ENCODE results near the gene CEP85L.

Gene CEP85L

DNA sequence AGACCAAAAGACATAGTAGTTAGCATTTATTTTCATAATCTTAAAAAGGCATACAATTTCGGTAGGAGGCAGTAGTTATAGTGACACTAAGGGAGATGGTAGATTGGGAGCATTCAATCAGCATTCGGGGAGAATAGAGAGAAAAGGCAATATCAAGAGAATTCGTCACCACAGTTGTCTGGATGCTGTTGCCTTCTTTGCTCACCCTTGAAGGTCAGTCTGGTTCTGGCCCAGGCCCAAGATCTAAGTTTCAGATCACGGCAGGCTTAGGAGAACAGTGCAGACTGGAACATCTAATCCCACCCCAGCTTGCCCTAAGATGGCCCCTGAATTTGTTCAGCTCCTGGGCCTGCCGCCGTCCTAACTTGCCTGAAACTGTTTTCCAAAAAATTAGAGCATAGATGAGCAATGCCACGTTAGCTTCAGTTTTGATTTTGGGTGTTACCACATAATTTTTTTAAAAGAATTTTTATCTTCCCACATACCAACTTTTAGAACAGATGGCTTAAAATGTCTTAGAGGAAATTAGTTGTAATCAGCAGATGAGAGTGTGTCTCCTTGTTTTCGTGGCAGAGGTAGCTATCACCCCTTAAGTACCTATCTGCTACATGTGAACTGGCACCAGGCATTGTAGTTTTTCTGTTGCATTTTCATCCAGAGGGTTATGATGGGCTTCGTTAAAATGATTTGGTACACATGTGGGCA, 8.3 kb upstream of the CEP85L start:
- DNase-seq: no peak

DNA sequence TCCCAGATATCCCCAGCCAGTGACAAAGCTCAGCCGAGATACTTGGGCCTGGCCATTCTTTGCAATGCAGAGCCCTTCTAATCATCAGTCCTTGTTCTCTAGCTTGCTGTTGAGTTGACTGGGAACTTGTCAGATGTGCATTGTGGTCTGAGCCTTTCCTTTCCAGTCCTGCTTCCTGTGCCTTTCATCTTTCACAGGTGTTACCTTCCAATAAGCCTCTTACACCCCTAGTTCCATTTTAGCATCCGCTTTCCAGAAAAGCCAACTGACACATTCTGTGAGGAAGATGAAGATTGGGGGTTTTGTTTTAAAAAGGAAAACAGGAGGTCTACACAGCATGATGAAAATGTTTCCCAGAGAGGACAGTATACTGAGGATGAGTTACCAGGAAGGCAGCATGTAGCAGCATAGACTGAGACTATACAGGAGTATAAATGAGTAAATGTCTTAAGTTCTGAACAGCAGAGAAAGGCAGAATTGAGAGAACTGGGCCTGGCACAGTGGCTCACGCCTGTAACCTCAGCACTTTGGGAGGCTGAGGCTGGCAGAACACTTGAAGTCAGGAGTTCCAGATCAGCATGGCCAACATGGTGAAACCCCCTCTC, 5.6 kb upstream of the CEP85L start:
- no peak for DNase-seq

DNA sequence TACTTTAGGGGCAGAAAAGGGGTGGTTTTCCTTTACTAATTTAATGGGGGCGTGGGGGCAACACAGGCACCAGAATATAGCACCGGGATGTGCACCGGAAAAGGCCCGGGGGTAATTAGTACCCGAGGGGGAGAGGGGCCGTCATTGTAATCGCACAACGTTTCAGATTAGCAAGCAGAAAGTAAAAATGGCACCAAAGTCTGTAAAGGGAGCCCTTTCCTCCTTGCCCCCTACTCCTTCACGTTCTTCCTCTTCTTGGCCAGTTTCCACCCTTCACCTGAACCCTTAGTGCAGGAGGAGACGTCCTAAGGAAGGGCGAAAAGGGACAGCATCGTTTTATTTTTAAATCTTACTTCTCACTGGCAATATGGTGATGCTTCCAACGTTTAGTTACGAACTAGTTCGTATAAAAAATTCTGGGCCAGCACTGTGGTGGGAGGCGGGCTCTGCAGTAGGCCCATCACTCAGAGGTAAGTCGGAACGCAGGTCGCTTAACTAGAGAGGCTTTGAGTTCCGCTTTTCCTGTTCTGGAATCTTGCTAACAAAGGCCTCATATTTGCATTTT, 742 bp upstream of the CEP85L start:
- no peak for DNase-seq

DNA sequence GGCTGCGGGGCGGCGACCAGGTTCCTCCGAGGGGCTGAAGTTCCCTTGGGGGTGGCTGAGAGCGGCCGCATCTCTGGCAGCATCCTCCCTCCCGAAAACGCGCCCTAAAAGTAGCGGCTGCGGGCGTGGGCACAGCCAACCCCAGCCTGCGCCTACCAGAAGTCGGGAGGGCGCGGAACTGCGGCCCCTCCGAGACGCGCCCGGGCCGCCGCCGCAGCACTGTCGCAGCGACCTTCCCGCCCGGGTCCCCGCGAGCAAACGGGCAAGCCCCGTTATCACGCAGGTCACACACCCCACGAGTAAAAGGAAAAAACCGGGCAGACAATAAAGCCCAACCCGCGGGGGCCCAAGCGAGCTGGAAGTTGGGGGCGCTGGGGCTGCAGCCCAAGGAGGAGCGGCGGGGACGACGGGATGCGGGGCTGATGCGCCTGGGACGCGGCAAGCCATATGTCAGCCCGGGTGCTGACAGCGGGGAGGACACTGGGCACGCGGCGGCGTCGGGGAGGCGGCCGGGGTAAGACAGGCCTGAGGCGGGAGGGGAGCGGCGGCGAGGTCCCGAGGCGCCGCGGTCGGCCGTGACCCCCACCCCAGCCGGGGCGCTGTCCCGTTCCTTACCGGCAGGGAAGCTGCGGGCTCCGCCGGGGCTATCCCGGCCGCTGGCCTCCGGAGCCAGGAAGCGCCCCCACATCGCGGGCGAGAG, 659 bp downstream of the CEP85L start:
- peak; percentile 26 for DNase-seq

- DNase-seq: no peak
Observed at GRCh38 chr6:118649918-118650581, 1.3 kb downstream of the CEP85L start.

- DNase-seq: no peak
Observed at GRCh38 chr6:118648866-118649554, 2.4 kb downstream of the CEP85L start.

DNA sequence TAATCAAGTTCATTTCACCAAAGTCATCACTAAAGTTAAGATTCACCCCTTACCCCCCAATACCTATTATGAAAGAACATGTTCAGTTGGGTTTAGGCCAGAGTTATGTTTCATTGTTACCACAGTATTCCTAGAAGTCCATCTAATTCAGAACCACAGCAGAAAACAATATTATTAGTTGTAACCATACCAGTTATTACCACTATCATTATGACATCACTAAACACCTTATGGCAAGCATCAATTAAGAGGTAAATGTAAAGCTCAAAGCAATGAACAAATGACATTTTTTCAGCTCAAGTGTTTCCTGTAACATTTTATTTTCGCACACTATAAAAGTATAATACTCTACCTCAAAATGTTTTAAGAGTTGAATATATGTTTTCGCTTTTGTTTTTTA, 4.4 kb downstream of the CEP85L start:
- no peak for DNase-seq

GRCh38 chr6:118645395-118645794, 6.0 kb downstream of the CEP85L start:
- DNase-seq: no peak

GRCh38 chr6:118644007-118644406, 7.4 kb downstream of the CEP85L start:
- DNase-seq: no peak

DNA sequence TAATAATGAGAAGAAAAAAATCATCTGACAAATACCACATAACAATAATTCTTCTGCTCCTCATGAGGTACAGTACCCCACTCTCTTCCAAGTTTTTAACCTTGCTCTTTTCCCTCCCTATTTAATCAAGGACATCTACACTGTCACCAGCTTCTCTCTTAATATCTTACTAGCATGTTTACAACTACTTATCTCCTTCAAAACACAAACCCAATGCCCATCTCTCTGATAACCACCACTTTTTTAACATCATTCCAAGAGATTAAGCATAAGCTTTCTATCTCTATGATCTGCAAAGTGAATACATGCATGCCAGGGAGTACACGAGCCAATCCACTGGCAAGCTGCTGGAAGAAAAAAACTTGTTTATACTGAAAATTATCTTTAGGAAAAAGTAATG, 10.3 kb downstream of the CEP85L start:
- DNase-seq: no peak

DNA sequence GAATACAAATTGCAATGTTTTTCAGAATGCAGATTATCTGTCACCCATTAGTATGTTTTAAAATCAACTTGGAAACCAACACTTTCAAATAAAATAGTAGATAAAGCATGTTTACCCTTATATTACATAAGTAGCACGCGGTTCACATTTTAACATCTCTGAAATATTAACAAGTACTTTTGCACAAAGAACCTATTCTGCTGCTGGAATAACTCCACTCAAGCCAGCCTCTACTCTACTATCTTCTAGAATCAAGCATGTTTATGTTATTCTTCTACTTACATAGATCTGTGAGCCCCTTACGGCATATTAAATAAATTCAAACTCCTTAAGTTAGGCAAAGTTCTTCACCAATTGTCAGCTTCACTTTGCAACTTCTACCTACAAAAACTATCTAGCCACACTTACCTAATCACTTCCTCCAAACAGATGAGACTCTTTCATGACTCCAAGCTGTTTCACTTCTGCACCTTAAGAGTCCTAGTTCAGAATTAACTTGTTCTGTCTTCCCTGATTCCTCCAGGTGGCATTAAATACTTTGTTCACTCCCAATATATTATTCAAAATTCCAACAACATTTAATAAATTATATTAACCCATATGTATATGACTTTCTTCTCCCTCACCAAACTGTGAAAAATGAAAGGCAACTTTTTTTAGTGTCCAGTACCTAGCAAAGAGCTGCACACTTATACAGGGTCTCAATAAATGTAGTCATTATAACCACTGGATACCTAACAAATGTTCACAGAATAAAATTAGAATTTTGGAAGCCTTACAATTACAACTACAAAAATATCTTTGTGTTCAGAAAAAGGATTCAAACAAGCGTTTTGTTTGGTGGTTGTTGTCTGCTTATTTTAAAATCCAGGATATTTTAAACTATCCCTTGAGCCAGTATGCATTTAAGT, 12.1 kb downstream of the CEP85L start:
- no peak for DNase-seq

- no peak for DNase-seq
Observed at GRCh38 chr6:118638288-118638687, 13.1 kb downstream of the CEP85L start.

- DNase-seq: no peak
Observed at GRCh38 chr6:118635909-118636735, 15.3 kb downstream of the CEP85L start.

DNA sequence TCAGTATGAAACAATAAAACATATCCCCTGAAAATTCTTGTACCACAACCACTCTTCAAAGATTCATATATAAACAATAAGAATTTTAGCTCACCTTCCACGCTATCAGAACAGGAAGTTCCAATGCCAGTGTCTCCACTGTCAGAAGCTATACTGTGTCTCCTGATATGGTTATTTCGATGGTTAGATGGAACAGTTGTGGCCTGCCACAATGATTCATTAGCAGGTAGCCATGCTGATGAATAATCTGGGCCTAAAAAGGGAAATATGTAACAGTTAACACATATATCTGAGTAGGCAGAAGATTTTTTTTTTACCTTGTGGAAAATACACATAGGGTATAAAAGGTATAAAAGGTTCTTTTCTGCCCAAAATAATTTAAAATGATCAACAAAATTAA, 19.0 kb downstream of the CEP85L start:
- no peak for DNase-seq

DNA sequence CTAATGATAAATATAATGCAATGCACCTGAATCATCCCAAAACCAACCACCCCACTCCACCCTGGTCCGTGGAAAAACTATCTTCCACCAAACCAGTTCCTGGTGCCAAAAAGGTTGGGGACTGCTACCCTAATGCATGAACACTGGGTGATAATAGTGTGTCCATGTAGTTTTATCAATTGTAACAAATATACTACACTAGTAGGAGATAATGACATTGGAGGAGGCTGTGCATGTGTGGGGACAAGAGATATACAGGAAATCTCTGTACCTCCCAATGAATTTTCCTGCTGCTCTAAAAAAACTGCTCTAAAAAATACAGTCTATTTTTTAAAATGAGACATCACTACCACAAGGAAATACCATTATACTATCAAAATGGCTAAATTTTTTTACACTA, 20.5 kb downstream of the CEP85L start:
- no peak for DNase-seq

DNA sequence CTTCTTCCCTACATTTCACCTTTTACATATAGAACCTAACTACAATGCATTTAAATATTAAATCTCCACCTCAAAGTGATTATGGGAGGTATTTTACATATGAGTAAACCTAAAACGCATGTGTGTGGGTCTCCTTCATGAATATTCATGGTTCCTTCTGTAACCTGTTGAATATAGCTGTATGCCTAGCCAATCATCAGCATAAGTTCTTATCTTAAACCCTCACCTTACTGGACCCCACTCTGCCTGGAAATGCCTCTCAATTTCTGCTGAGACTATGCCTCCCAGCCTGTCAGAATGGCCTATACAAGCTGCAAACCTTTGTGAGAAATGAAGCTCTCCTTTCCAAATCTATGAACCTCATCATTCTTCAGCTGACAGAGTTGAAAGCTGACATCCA, 21.3 kb downstream of the CEP85L start:
- DNase-seq: no peak

GRCh38 chr6:118627724-118628123, 23.7 kb downstream of the CEP85L start:
- no peak for DNase-seq

GRCh38 chr6:118625833-118626232, 25.6 kb downstream of the CEP85L start:
- DNase-seq: no peak

GRCh38 chr6:118621799-118622470, 29.5 kb downstream of the CEP85L start:
- no peak for DNase-seq

GRCh38 chr6:118620202-118620601, 31.2 kb downstream of the CEP85L start:
- DNase-seq: no peak
